ENCODE results near the gene SETBP1. TPM values are rescaled to one million over a fixed set of nuclear protein-coding genes. Genes with fewer than 3 reads are reported as not detected.

Gene SETBP1
- polyA plus RNA-seq, 1 experiment = 0.71 TPM

- no peak overlapping the region for H3K27ac ChIP-seq (ENCODE audit: low read depth, low read length)
- ChIA-PET POLR2A (no interaction called here), CTCF (no interaction called here)
- TF ChIP-seq, protein P1, sequence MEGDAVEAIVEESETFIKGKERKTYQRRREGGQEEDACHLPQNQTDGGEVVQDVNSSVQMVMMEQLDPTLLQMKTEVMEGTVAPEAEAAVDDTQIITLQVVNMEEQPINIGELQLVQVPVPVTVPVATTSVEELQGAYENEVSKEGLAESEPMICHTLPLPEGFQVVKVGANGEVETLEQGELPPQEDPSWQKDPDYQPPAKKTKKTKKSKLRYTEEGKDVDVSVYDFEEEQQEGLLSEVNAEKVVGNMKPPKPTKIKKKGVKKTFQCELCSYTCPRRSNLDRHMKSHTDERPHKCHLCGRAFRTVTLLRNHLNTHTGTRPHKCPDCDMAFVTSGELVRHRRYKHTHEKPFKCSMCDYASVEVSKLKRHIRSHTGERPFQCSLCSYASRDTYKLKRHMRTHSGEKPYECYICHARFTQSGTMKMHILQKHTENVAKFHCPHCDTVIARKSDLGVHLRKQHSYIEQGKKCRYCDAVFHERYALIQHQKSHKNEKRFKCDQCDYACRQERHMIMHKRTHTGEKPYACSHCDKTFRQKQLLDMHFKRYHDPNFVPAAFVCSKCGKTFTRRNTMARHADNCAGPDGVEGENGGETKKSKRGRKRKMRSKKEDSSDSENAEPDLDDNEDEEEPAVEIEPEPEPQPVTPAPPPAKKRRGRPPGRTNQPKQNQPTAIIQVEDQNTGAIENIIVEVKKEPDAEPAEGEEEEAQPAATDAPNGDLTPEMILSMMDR (IDR thresholded peaks at IDR 0.05; ENCODE audit: low read depth, low read length) = no peak
- H3K4me3 ChIP-seq (ENCODE audit: low read depth, low read length) = no peak overlapping the region
- no peak for DNase-seq (ENCODE audit: low read depth, low spot score)
- H3K9me3 ChIP-seq (ENCODE audit: control insufficient read depth, insufficient read depth, low read length) = no peaks in the 10 kb centered on the region
- H3K27me3 ChIP-seq (ENCODE audit: control insufficient read depth, insufficient read depth, low read length) = peaks cover 5% of the 10 kb centered on the region
Measured at GRCh38 chr18:45108754-45109153, 428.1 kb downstream of the SETBP1 start.

DNA sequence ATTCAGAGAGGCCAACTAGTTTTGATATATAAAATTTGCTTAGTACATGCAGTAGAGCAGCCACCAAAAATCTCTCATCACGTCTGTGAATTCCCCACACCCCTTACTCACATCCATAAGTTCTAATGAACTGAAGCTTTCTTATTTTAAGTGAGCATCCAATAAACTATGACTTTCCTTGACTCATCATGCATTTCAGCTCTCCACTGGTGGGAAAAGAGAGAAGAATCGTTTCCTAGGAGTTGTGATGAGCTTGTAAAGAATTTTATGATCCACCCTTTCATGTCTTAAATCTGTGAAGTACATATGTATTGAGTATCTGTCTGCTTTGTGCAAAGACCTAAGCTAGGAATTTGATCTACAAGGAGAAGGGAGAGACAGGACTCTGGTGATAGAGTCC, 428.6 kb downstream of the SETBP1 start:
- no peak overlapping the region for H3K4me3 ChIP-seq (ENCODE audit: low read depth, low read length)
- no peak for DNase-seq (ENCODE audit: low read depth, low spot score)
- H3K9me3 ChIP-seq (ENCODE audit: control insufficient read depth, insufficient read depth, low read length) = no peaks in the 10 kb centered on the region
- peaks cover 2% of the 10 kb centered on the region for H3K27me3 ChIP-seq (ENCODE audit: control insufficient read depth, insufficient read depth, low read length)
- ChIA-PET POLR2A (no interaction called here), CTCF (no interaction called here)
- TF ChIP-seq, protein P1 (IDR thresholded peaks at IDR 0.05; ENCODE audit: low read depth, low read length) = no peak
- H3K27ac ChIP-seq (ENCODE audit: low read depth, low read length) = no peak overlapping the region

DNA sequence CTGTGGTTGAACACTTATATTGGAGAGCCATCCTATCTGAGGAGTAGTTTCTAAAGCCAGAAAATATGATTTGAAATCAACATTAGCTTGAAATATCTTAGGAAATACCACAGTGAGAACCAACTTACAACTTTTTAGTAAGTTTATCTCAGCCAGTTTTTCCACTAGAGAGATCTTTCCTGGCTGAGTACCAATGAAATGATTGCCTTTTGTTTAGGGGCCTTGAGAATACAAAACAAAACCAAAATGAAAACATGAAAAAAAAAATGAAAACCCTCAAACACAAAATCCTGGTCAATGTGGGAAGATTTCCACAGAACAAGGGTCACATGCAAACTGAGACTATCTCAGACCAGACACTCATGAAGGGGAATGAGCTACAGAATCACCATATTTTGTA, 429.0 kb downstream of the SETBP1 start:
- no peak overlapping the region for H3K4me3 ChIP-seq (ENCODE audit: low read depth, low read length)
- CTCF ChIA-PET = no interaction called here
- POLR2A ChIA-PET = no interaction called here
- TF ChIP-seq, protein P1 (IDR thresholded peaks at IDR 0.05; ENCODE audit: low read depth, low read length) = no peak
- no peak for DNase-seq (ENCODE audit: low read depth, low spot score)
- H3K27ac ChIP-seq (ENCODE audit: low read depth, low read length) = no peak overlapping the region
- H3K9me3 ChIP-seq (ENCODE audit: control insufficient read depth, insufficient read depth, low read length) = no peaks in the 10 kb centered on the region
- H3K27me3 ChIP-seq (ENCODE audit: control insufficient read depth, insufficient read depth, low read length) = no peaks in the 10 kb centered on the region

DNA sequence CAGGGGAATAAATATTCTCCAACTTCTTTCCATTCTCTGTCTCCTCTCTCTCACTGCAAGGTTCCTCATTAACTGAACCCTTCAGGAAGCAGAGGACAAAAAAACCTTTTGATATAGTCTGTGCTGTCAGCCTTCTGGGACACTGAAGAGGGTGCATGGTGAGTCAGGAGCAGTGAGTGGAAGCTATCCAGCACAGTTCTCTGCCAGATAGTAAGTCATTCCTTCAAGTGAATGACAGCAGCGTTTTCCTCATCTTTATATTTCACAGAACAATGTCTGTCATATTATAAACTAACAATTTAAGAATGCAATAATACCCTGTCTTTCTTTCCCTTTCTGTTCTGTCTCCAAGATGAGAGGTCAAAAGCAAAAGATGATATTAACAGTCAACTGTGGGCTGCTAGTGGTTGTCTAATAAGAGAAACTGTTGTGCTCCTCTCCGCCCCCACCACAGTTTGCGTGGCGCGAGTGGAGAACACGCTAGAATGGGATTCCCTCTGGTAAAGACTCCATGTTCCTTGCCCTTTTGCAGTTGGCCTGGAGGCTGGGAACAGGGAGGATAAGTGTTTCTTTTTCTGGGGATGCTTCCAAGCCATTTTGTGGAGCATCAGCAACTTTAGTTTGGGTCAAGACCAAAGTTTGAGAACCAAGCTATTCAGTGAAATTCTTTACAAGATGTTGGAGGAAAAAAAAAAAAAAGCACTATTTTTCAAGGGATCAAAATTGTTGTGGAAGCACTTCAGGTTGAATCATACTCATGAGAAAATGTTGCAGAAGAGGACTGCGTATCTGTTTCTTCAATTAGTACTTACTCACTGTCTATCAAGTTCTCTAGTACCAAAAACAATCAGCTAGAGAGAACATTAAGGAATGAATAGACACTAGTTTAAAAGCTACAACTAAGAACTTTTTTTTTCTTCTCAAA, 430.2 kb downstream of the SETBP1 start:
- CTCF ChIA-PET = interaction anchor here (0.7 to 1.3 kb wide), 3 partner anchors 45 to 268 kb away, joined by 3 to 5 read pairs (median 4); no protein-coding TSS in a partner anchor
- no peak overlapping the region for H3K27ac ChIP-seq (ENCODE audit: low read depth, low read length)
- no peaks in the 10 kb centered on the region for H3K9me3 ChIP-seq (ENCODE audit: control insufficient read depth, insufficient read depth, low read length)
- no peak for DNase-seq (ENCODE audit: low read depth, low spot score)
- no peak overlapping the region for H3K4me3 ChIP-seq (ENCODE audit: low read depth, low read length)
- no peaks in the 10 kb centered on the region for H3K27me3 ChIP-seq (ENCODE audit: control insufficient read depth, insufficient read depth, low read length)
- POLR2A ChIA-PET = interaction anchor here (0.5 kb wide), 1 partner anchor 69 kb away, joined by 3 read pairs; no protein-coding TSS in a partner anchor
- TF ChIP-seq, protein P1 (IDR thresholded peaks at IDR 0.05; ENCODE audit: low read depth, low read length) = no peak

DNA sequence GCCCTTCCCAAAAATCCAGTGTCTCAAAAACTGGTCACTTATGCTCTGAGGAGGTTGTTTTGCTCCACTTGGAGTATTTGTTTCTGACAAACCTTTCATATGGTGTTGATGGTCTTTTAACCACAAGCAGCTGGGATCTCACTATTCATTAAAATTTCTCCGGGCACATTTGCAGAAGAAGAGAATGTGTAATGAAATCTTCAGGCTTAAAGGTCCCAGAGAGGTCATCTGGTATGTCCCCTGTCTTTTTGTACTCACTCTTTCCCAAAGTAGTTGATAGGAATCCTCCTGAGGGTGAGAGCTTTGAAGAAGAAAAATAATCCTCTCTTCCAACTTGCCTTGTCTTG, 430.8 kb downstream of the SETBP1 start:
- no peak overlapping the region for H3K4me3 ChIP-seq (ENCODE audit: low read depth, low read length)
- H3K9me3 ChIP-seq (ENCODE audit: control insufficient read depth, insufficient read depth, low read length) = no peaks in the 10 kb centered on the region
- TF ChIP-seq, protein P1 (IDR thresholded peaks at IDR 0.05; ENCODE audit: low read depth, low read length) = no peak
- ChIA-PET POLR2A (no interaction called here), CTCF (interaction anchor here (0.7 to 1.3 kb wide), 3 partner anchors 45 to 267 kb away, joined by 3 to 5 read pairs (median 4); no protein-coding TSS in a partner anchor)
- no peak for DNase-seq (ENCODE audit: low read depth, low spot score)
- no peaks in the 10 kb centered on the region for H3K27me3 ChIP-seq (ENCODE audit: control insufficient read depth, insufficient read depth, low read length)
- H3K27ac ChIP-seq (ENCODE audit: low read depth, low read length) = no peak overlapping the region

All from AG04450 (cell line).